ENCODE data around the gene ALCAM.
A peak's percentile ranks its signal among the peaks of the same experiment; 100 is the strongest.

ALCAM gene

GRCh38 chr3:105497386-105497785, 130.7 kb downstream of the ALCAM start:
- DNase-seq = no peak

- DNase-seq = no peak
Measured at GRCh38 chr3:105499961-105500360, 133.3 kb downstream of the ALCAM start.

- DNase-seq = no peak
Measured at GRCh38 chr3:105502333-105502732, 135.6 kb downstream of the ALCAM start.

GRCh38 chr3:105503191-105503593, 136.5 kb downstream of the ALCAM start:
- no peak for DNase-seq

GRCh38 chr3:105504440-105504951, 137.8 kb downstream of the ALCAM start:
- DNase-seq = no peak

GRCh38 chr3:105505170-105505569, 138.5 kb downstream of the ALCAM start:
- no peak for DNase-seq

- no peak for DNase-seq
Measured at GRCh38 chr3:105511031-105511430, 144.3 kb downstream of the ALCAM start.

- DNase-seq = no peak
Measured at GRCh38 chr3:105512061-105512460, 145.4 kb downstream of the ALCAM start.

GRCh38 chr3:105513042-105513441, 146.3 kb downstream of the ALCAM start:
- DNase-seq = no peak

- DNase-seq = no peak
Measured at GRCh38 chr3:105513886-105514285, 147.2 kb downstream of the ALCAM start.

GRCh38 chr3:105515372-105515771, 148.7 kb downstream of the ALCAM start:
- DNase-seq = no peak

GRCh38 chr3:105516972-105517371, 150.3 kb downstream of the ALCAM start:
- DNase-seq = no peak

GRCh38 chr3:105518203-105518602, 151.5 kb downstream of the ALCAM start:
- no peak for DNase-seq

GRCh38 chr3:105518806-105519418, 152.2 kb downstream of the ALCAM start:
- DNase-seq = peak in 1 of 2 experiments; percentile 17

GRCh38 chr3:105521770-105522169, 155.1 kb downstream of the ALCAM start:
- DNase-seq = no peak

- no peak for DNase-seq
Measured at GRCh38 chr3:105523501-105523900, 156.8 kb downstream of the ALCAM start.

GRCh38 chr3:105525531-105525930, 158.8 kb downstream of the ALCAM start:
- no peak for DNase-seq

GRCh38 chr3:105526360-105527111, 159.8 kb downstream of the ALCAM start:
- DNase-seq = no peak

- no peak for DNase-seq
Measured at GRCh38 chr3:105527535-105527934, 160.8 kb downstream of the ALCAM start.

- DNase-seq = no peak
Measured at GRCh38 chr3:105527949-105528348, 161.2 kb downstream of the ALCAM start.

- DNase-seq = no peak
Measured at GRCh38 chr3:105528955-105529354, 162.2 kb downstream of the ALCAM start.

- no peak for DNase-seq
Measured at GRCh38 chr3:105529456-105529855, 162.7 kb downstream of the ALCAM start.

- no peak for DNase-seq
Measured at GRCh38 chr3:105532251-105532650, 165.5 kb downstream of the ALCAM start.

- DNase-seq = no peak
Measured at GRCh38 chr3:105533960-105534359, 167.3 kb downstream of the ALCAM start.

All from cerebellar nuclear complex (tissue), 1 donor.